Osteocyte (in vitro differentiated cells): ENCODE results near the gene SLC12A2. TPM values are rescaled to one million over a fixed set of nuclear protein-coding genes. Genes with fewer than 3 reads are reported as not detected.

Experiments used
- DNase-seq: peaks from one replicate; pipeline ENCODE4 v3.0.0; 2021; ENCODE audit warnings: mixed read lengths; ENCODE audit not compliant: unreplicated experiment; ENCODE audit errors: extremely low spot score
- H3K27ac Mint-ChIP-seq: one replicate; pipeline ENCODE4 v1.8.0; 2021; ENCODE audit warnings: mild to moderate bottlenecking, mixed read lengths; ENCODE audit not compliant: unreplicated experiment
- H3K27me3 Mint-ChIP-seq: one replicate; pipeline ENCODE4 v1.8.0; 2021; ENCODE audit warnings: mixed read lengths; ENCODE audit not compliant: unreplicated experiment
- H3K36me3 Mint-ChIP-seq: one replicate; pipeline ENCODE4 v1.8.0; 2021; ENCODE audit warnings: mixed read lengths; ENCODE audit not compliant: unreplicated experiment
- H3K4me1 Mint-ChIP-seq: one replicate; pipeline ENCODE4 v1.8.0; 2021; ENCODE audit warnings: mixed read lengths; ENCODE audit not compliant: unreplicated experiment
- H3K4me3 Mint-ChIP-seq: one replicate; pipeline ENCODE4 v1.8.0; 2021; ENCODE audit warnings: mild to moderate bottlenecking, moderate library complexity, mixed read lengths; ENCODE audit not compliant: unreplicated experiment
- H3K9me3 Mint-ChIP-seq: one replicate; pipeline ENCODE4 v1.8.0; 2021; ENCODE audit warnings: mixed read lengths; ENCODE audit not compliant: unreplicated experiment
- total RNA-seq: library from RNA; stranded (reverse); gene quantifications from 2 replicates; pipeline ENCODE4 v1.2.1, GENCODE V29; 2021
- TF ChIP-seq, protein P1 (sequence below): fragments of 200-600 bp; sonication (generic); IDR thresholded peaks from 2 replicates; pipeline ENCODE4 v1.5.0; 2021; ENCODE audit warnings: antibody characterized with exemption, mild to moderate bottlenecking, moderate library complexity

The SLC12A2 gene
- total RNA-seq, 1 donor from 2014 or later, result 37.9 TPM

DNA sequence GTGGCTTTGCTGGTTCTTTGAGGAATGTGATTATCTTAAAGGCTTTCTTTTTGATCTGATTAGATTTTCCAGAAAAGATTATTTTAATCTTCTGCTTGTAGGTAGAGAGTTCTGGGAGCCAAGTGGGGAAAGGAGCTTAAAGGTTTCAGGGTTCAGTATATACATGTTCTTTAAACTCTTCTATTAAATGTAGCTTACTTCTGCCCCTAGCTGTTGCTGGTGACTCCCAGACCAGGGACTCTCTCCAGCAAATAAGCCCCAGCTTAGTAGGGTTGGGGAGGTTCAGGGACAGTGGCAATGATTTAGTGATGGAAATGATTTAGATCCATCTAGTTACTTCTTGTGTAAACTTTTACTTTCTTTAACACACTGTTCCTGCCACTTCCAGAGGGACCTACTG, 72.2 kb downstream of the SLC12A2 start:
- H3K4me3 Mint-ChIP-seq, result no peak overlapping the region
- H3K36me3 Mint-ChIP-seq, result peaks cover 48% of the 10 kb centered on the region
- H3K27ac Mint-ChIP-seq, result no peak overlapping the region
- H3K9me3 Mint-ChIP-seq, result peaks cover 6% of the 10 kb centered on the region
- no peaks in the 10 kb centered on the region for H3K4me1 Mint-ChIP-seq
- TF ChIP-seq, protein P1, sequence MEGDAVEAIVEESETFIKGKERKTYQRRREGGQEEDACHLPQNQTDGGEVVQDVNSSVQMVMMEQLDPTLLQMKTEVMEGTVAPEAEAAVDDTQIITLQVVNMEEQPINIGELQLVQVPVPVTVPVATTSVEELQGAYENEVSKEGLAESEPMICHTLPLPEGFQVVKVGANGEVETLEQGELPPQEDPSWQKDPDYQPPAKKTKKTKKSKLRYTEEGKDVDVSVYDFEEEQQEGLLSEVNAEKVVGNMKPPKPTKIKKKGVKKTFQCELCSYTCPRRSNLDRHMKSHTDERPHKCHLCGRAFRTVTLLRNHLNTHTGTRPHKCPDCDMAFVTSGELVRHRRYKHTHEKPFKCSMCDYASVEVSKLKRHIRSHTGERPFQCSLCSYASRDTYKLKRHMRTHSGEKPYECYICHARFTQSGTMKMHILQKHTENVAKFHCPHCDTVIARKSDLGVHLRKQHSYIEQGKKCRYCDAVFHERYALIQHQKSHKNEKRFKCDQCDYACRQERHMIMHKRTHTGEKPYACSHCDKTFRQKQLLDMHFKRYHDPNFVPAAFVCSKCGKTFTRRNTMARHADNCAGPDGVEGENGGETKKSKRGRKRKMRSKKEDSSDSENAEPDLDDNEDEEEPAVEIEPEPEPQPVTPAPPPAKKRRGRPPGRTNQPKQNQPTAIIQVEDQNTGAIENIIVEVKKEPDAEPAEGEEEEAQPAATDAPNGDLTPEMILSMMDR, result no peak
- no peak for DNase-seq
- no peaks in the 10 kb centered on the region for H3K27me3 Mint-ChIP-seq

DNA sequence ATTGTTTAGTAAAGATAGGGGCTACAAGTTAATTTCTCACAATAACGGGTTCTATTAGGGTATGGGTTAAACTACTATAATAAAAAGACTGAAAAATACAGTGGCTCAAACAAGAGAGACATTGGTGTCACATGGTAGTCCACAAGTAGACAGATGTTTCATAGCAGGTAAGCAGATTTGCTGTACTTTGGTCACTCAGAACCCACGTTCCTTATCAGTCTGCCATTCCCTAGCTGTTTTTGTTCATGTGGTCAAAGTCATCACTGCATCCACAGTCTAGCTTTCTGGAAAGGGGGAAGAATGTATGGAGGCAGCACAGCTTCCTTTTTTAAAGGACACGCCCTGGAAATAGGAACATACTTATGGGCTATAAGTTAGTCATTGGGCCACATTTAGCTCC, 73.0 kb downstream of the SLC12A2 start:
- H3K27me3 Mint-ChIP-seq, result no peaks in the 10 kb centered on the region
- no peaks in the 10 kb centered on the region for H3K4me1 Mint-ChIP-seq
- TF ChIP-seq, protein P1, result no peak
- DNase-seq, result no peak
- H3K9me3 Mint-ChIP-seq, result peaks cover 6% of the 10 kb centered on the region
- peaks cover 45% of the 10 kb centered on the region for H3K36me3 Mint-ChIP-seq
- no peak overlapping the region for H3K27ac Mint-ChIP-seq
- H3K4me3 Mint-ChIP-seq, result no peak overlapping the region

DNA sequence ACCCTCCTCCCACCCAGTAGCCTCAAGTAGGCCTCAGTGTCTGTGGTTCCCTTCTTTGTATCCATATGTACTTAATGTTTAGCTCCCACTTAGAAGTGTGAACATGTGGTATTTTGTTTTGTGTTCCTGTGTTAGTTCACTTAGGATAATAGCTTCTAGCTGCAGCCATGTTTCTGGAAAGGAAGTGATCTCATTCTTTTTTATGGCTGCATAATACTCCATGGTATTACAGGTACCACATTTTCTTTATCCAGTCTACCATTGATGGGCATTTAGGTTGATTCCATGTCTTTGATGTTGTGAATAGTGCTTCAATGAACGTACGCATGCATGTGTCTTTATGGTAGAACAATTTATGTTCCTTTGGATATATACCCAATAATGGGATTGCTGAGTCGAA, 74.8 kb downstream of the SLC12A2 start:
- Mint-ChIP-seq H3K27ac (no peak overlapping the region), H3K4me1 (no peaks in the 10 kb centered on the region)

GRCh38 chr5:128163991-128164390, 80.4 kb downstream of the SLC12A2 start:
- no peaks in the 10 kb centered on the region for H3K4me1 Mint-ChIP-seq
- H3K27ac Mint-ChIP-seq, result no peak overlapping the region
- H3K9me3 Mint-ChIP-seq, result peaks cover 4% of the 10 kb centered on the region
- peaks cover 33% of the 10 kb centered on the region for H3K36me3 Mint-ChIP-seq
- TF ChIP-seq, protein P1, result no peak
- H3K27me3 Mint-ChIP-seq, result no peaks in the 10 kb centered on the region
- no peak for DNase-seq
- no peak overlapping the region for H3K4me3 Mint-ChIP-seq

More for the DNA sequence above, 74.8 kb downstream of the SLC12A2 start:
- Mint-ChIP-seq H3K4me3 (no peak overlapping the region), H3K27me3 (no peaks in the 10 kb centered on the region), H3K36me3 (peaks cover 53% of the 10 kb centered on the region), H3K9me3 (peaks cover 6% of the 10 kb centered on the region)
- TF ChIP-seq, protein P1, result no peak
- no peak for DNase-seq

GRCh38 chr5:128169401-128170017, 85.9 kb downstream of the SLC12A2 start:
- DNase-seq, result no peak
- H3K36me3 Mint-ChIP-seq, result peaks cover 22% of the 10 kb centered on the region
- no peak overlapping the region for H3K27ac Mint-ChIP-seq
- no peaks in the 10 kb centered on the region for H3K27me3 Mint-ChIP-seq
- H3K9me3 Mint-ChIP-seq, result peaks cover 4% of the 10 kb centered on the region
- H3K4me1 Mint-ChIP-seq, result no peaks in the 10 kb centered on the region
- no peak overlapping the region for H3K4me3 Mint-ChIP-seq
- TF ChIP-seq, protein P1, result no peak
